ENCODE measurements around the gene SOWAHC.

SOWAHC gene

DNA sequence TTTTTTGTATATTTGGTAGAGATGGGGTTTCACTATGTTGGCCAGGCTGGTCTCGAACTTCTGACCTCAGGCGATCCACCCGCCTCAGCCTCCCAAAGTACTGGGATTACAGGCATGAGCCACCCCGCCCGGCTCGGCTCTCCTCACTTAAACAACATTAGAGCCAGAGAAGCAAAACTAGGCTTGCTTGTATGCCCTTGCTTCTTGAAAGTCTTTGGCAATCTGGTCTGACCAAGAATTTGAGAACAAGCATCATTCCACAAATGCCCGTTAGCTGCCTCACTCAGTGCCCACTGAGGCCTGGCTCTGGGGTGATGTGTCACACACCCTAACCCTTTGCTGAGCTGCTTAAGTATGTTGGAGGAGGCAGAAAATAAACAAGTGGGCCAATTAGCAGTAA is 33.5 kb downstream of the SOWAHC start:
- DNase-seq (ENCODE audit: low read depth) = no peak

DNA sequence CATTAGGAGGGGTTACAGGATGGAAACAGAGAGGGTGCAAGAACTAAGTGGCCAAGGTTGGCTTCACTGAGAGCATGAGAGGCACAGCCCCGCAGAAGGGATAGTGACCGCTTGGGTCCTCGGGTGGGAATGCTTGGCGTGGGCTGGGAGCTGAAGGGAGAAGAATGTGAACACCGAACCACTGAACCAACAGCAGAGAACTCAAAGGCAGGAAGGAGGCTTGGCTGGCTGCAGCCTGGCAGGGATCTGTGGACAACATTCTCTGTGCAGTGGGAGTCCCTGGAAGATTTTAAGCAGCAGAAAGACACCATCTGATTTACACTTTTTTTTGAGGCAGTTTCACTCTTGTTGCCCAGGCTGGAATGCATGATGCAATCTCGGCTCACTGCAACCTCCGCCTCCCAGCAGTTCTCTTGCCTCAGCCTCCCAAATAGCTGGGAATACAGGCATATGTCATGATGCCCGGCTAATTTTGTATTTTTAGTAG is 33.9 kb downstream of the SOWAHC start:
- DNase-seq (ENCODE audit: low read depth) = no peak

GRCh38 chr2:109649736-109650695 is 35.9 kb downstream of the SOWAHC start:
- no peak for DNase-seq (ENCODE audit: low read depth)

- no peak for DNase-seq (ENCODE audit: low read depth)
These were observed 40.3 kb downstream of the SOWAHC start for GRCh38 chr2:109654326-109655050.

- no peak for DNase-seq (ENCODE audit: low read depth)
These were observed 41.1 kb downstream of the SOWAHC start for GRCh38 chr2:109655287-109655686.

- DNase-seq (ENCODE audit: low read depth) = no peak
These were observed 45.4 kb downstream of the SOWAHC start for GRCh38 chr2:109659396-109660045.

GRCh38 chr2:109660046-109660860 is 46.1 kb downstream of the SOWAHC start:
- no peak for DNase-seq (ENCODE audit: low read depth)

GRCh38 chr2:109662889-109663288 is 48.7 kb downstream of the SOWAHC start:
- no peak for DNase-seq (ENCODE audit: low read depth)

GRCh38 chr2:109663721-109664120 is 49.6 kb downstream of the SOWAHC start:
- no peak for DNase-seq (ENCODE audit: low read depth)

DNA sequence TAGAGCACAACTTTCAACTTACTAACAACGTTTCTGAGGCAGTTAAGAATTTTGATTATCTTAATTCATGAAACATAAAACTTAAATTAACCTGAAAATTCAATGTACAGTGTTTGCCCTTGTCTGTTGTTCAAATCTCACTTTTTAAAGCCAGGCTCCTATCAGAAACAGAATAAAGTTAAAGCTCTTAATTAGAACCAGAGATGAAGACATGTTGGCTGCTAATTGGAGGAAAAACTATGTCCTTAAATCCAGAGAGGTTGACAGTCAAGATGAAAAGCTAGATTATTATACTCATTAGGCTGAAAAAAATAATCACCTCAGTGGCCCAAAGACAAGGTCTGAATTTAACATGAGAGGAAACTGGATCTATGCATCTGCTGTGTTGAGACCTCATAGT is 52.3 kb downstream of the SOWAHC start:
- no peak for DNase-seq (ENCODE audit: low read depth)
